Measurements from ENCODE around the gene FBXO31.

Gene FBXO31

GRCh38 chr16:87295661-87296531 lies 87.7 kb downstream of the FBXO31 start:
- H3K36me3 ChIP-seq (ENCODE audit: insufficient read depth, low read length) = no peaks in the 10 kb centered on the region
- H3K9me3 ChIP-seq (ENCODE audit: low read length) = no peaks in the 10 kb centered on the region
- H3K4me3 ChIP-seq (ENCODE audit: low read depth in 1 of 2, low read length in 2 of 2) = no peak overlapping the region
- H3K27ac ChIP-seq (ENCODE audit: low read depth, low read length) = no peak overlapping the region
- H3K27me3 ChIP-seq (ENCODE audit: control insufficient read depth in 1 of 2, insufficient read depth in 2 of 2, low read length in 2 of 2) = no peaks in the 10 kb centered on the region
- H3K4me1 ChIP-seq (ENCODE audit: insufficient read depth, low read length) = no peaks in the 10 kb centered on the region
- H3K9ac ChIP-seq (ENCODE audit: low read length) = no peak overlapping the region

- Histone ChIP-seq H3K27ac (ENCODE audit: low read depth, low read length) (no peak overlapping the region), H3K9ac (ENCODE audit: low read length) (no peak overlapping the region), H3K4me3 (ENCODE audit: low read depth in 1 of 2, low read length in 2 of 2) (no peak overlapping the region), H3K27me3 (ENCODE audit: control insufficient read depth in 1 of 2, insufficient read depth in 2 of 2, low read length in 2 of 2) (no peaks in the 10 kb centered on the region), H3K36me3 (ENCODE audit: insufficient read depth, low read length) (no peaks in the 10 kb centered on the region), H3K4me1 (ENCODE audit: insufficient read depth, low read length) (no peaks in the 10 kb centered on the region), H3K9me3 (ENCODE audit: low read length) (no peaks in the 10 kb centered on the region)
Observed at GRCh38 chr16:87295259-87295658, 88.3 kb downstream of the FBXO31 start.

GRCh38 chr16:87293990-87294389 lies 89.6 kb downstream of the FBXO31 start:
- no peaks in the 10 kb centered on the region for H3K4me1 ChIP-seq (ENCODE audit: insufficient read depth, low read length)
- H3K27me3 ChIP-seq (ENCODE audit: control insufficient read depth in 1 of 2, insufficient read depth in 2 of 2, low read length in 2 of 2) = no peaks in the 10 kb centered on the region
- no peaks in the 10 kb centered on the region for H3K36me3 ChIP-seq (ENCODE audit: insufficient read depth, low read length)
- no peak overlapping the region for H3K9ac ChIP-seq (ENCODE audit: low read length)
- no peaks in the 10 kb centered on the region for H3K9me3 ChIP-seq (ENCODE audit: low read length)
- H3K4me3 ChIP-seq (ENCODE audit: low read depth in 1 of 2, low read length in 2 of 2) = no peak overlapping the region
- H3K27ac ChIP-seq (ENCODE audit: low read depth, low read length) = no peak overlapping the region

GRCh38 chr16:87291944-87292343 lies 91.6 kb downstream of the FBXO31 start:
- no peak overlapping the region for H3K9ac ChIP-seq (ENCODE audit: low read length)
- H3K36me3 ChIP-seq (ENCODE audit: insufficient read depth, low read length) = no peaks in the 10 kb centered on the region
- no peak overlapping the region for H3K4me3 ChIP-seq (ENCODE audit: low read depth in 1 of 2, low read length in 2 of 2)
- H3K27me3 ChIP-seq (ENCODE audit: control insufficient read depth in 1 of 2, insufficient read depth in 2 of 2, low read length in 2 of 2) = no peaks in the 10 kb centered on the region
- no peaks in the 10 kb centered on the region for H3K4me1 ChIP-seq (ENCODE audit: insufficient read depth, low read length)
- no peaks in the 10 kb centered on the region for H3K9me3 ChIP-seq (ENCODE audit: low read length)
- no peak overlapping the region for H3K27ac ChIP-seq (ENCODE audit: low read depth, low read length)

GRCh38 chr16:87288753-87289362 lies 94.7 kb downstream of the FBXO31 start:
- H3K9ac ChIP-seq (ENCODE audit: low read length) = no peak overlapping the region
- H3K27me3 ChIP-seq (ENCODE audit: control insufficient read depth in 1 of 2, insufficient read depth in 2 of 2, low read length in 2 of 2) = no peaks in the 10 kb centered on the region
- H3K4me3 ChIP-seq (ENCODE audit: low read depth in 1 of 2, low read length in 2 of 2) = no peak overlapping the region
- no peak overlapping the region for H3K27ac ChIP-seq (ENCODE audit: low read depth, low read length)
- no peaks in the 10 kb centered on the region for H3K9me3 ChIP-seq (ENCODE audit: low read length)
- no peaks in the 10 kb centered on the region for H3K36me3 ChIP-seq (ENCODE audit: insufficient read depth, low read length)
- H3K4me1 ChIP-seq (ENCODE audit: insufficient read depth, low read length) = no peaks in the 10 kb centered on the region

- no peaks in the 10 kb centered on the region for H3K4me1 ChIP-seq (ENCODE audit: insufficient read depth, low read length)
- H3K9me3 ChIP-seq (ENCODE audit: low read length) = no peaks in the 10 kb centered on the region
- no peaks in the 10 kb centered on the region for H3K27me3 ChIP-seq (ENCODE audit: control insufficient read depth in 1 of 2, insufficient read depth in 2 of 2, low read length in 2 of 2)
- H3K4me3 ChIP-seq (ENCODE audit: low read depth in 1 of 2, low read length in 2 of 2) = no peak overlapping the region
- no peak overlapping the region for H3K27ac ChIP-seq (ENCODE audit: low read depth, low read length)
- no peak overlapping the region for H3K9ac ChIP-seq (ENCODE audit: low read length)
- no peaks in the 10 kb centered on the region for H3K36me3 ChIP-seq (ENCODE audit: insufficient read depth, low read length)
Observed at GRCh38 chr16:87286839-87287626, 96.5 kb downstream of the FBXO31 start.

GRCh38 chr16:87284183-87284582 lies 99.4 kb downstream of the FBXO31 start:
- Histone ChIP-seq H3K27me3 (ENCODE audit: control insufficient read depth in 1 of 2, insufficient read depth in 2 of 2, low read length in 2 of 2) (no peaks in the 10 kb centered on the region), H3K4me1 (ENCODE audit: insufficient read depth, low read length) (no peaks in the 10 kb centered on the region), H3K9me3 (ENCODE audit: low read length) (no peaks in the 10 kb centered on the region), H3K27ac (ENCODE audit: low read depth, low read length) (no peak overlapping the region), H3K9ac (ENCODE audit: low read length) (no peak overlapping the region), H3K4me3 (ENCODE audit: low read depth in 1 of 2, low read length in 2 of 2) (no peak overlapping the region), H3K36me3 (ENCODE audit: insufficient read depth, low read length) (no peaks in the 10 kb centered on the region)

GRCh38 chr16:87279094-87279658 lies 104.4 kb downstream of the FBXO31 start:
- Histone ChIP-seq H3K9ac (ENCODE audit: low read length) (no peak overlapping the region), H3K27ac (ENCODE audit: low read depth, low read length) (no peak overlapping the region), H3K4me1 (ENCODE audit: insufficient read depth, low read length) (no peaks in the 10 kb centered on the region), H3K4me3 (ENCODE audit: low read depth in 1 of 2, low read length in 2 of 2) (no peak overlapping the region), H3K36me3 (ENCODE audit: insufficient read depth, low read length) (no peaks in the 10 kb centered on the region), H3K27me3 (ENCODE audit: control insufficient read depth in 1 of 2, insufficient read depth in 2 of 2, low read length in 2 of 2) (peaks cover 0 to 8% of the 10 kb centered on the region in 2 donors), H3K9me3 (ENCODE audit: low read length) (no peaks in the 10 kb centered on the region)

GRCh38 chr16:87278191-87279093 lies 105.1 kb downstream of the FBXO31 start:
- Histone ChIP-seq H3K4me1 (ENCODE audit: insufficient read depth, low read length) (no peaks in the 10 kb centered on the region), H3K9ac (ENCODE audit: low read length) (no peak overlapping the region)

More at GRCh38 chr16:87278191-87279093, 105.1 kb downstream of the FBXO31 start:
- H3K27ac ChIP-seq (ENCODE audit: low read depth, low read length) = no peak overlapping the region
- no peak overlapping the region for H3K4me3 ChIP-seq (ENCODE audit: low read depth in 1 of 2, low read length in 2 of 2)
- peaks cover 0 to 8% of the 10 kb centered on the region in 2 donors for H3K27me3 ChIP-seq (ENCODE audit: control insufficient read depth in 1 of 2, insufficient read depth in 2 of 2, low read length in 2 of 2)
- H3K36me3 ChIP-seq (ENCODE audit: insufficient read depth, low read length) = no peaks in the 10 kb centered on the region
- H3K9me3 ChIP-seq (ENCODE audit: low read length) = no peaks in the 10 kb centered on the region

Data from muscle layer of colon (tissue), 2 donors.